SK-N-SH treated with all-trans-retinoic acid at 6 μM for 48 hours (cell line): ENCODE data around the gene KRT78.

ENCODE experiments used
- ATAC-seq: fragments of 200-7000 bp; cut with Tn5 transposase; 3 replicates; pipeline ENCODE4 v1.9.1; 2020; ENCODE audit warnings: mild to moderate bottlenecking, moderate library complexity
- ARNTL ChIP-seq: fragments of 450-650 bp; formaldehyde crosslinking; IDR thresholded peaks from 2 replicates; pipeline ENCODE4 v1.5.0; 2020; ENCODE audit warnings: low read depth, mild to moderate bottlenecking, moderate library complexity, borderline replicate concordance
- BACH2 ChIP-seq: fragments of 250-450 bp; sonication (Bioruptor Pico); IDR thresholded peaks from 2 replicates; pipeline ENCODE4 v1.9.0; 2021; ENCODE audit warnings: mild to moderate bottlenecking, borderline replicate concordance
- CSDC2 ChIP-seq: fragments of 250-450 bp; sonication (Bioruptor Pico); IDR thresholded peaks from 2 replicates; pipeline ENCODE4 v1.5.0; 2020; ENCODE audit warnings: mild to moderate bottlenecking, moderate library complexity
- CSRNP3 ChIP-seq: fragments of 250-450 bp; sonication (Bioruptor Pico); IDR thresholded peaks from 2 replicates; pipeline ENCODE4 v1.5.1; 2021; ENCODE audit warnings: mild to moderate bottlenecking, moderate library complexity
- ESRRG ChIP-seq: fragments of 250-450 bp; sonication (Bioruptor Pico); IDR thresholded peaks from 2 replicates; pipeline ENCODE4 v1.6.1; 2021; ENCODE audit warnings: mild to moderate bottlenecking
- OSR1 ChIP-seq: fragments of 250-450 bp; sonication (Bioruptor Pico); IDR thresholded peaks from 2 replicates; pipeline ENCODE4 v1.8.0; 2022; ENCODE audit warnings: moderate library complexity, mild to moderate bottlenecking, inconsistent platforms
- POU6F1 ChIP-seq: fragments of 250-450 bp; sonication (Bioruptor Pico); IDR thresholded peaks from 2 replicates; pipeline ENCODE4 v1.8.0; 2021; ENCODE audit warnings: low read depth, mild to moderate bottlenecking, moderate library complexity, borderline replicate concordance
- PPARA ChIP-seq: fragments of 250-450 bp; sonication (Bioruptor Pico); IDR thresholded peaks from 2 replicates; pipeline ENCODE4 v1.5.0; 2020; ENCODE audit warnings: mild to moderate bottlenecking, borderline replicate concordance
- RARB ChIP-seq: fragments of 250-450 bp; sonication (Bioruptor Pico); IDR thresholded peaks from 2 replicates; pipeline ENCODE4 v1.8.0; 2021; ENCODE audit warnings: mild to moderate bottlenecking, moderate library complexity
- SNAI2 ChIP-seq: fragments of 250-450 bp; sonication (Bioruptor Pico); IDR thresholded peaks from 2 replicates; pipeline ENCODE4 v1.5.0; 2020; ENCODE audit warnings: mild to moderate bottlenecking, moderate library complexity
- TCF4 ChIP-seq: fragments of 250-450 bp; sonication (Bioruptor Pico); IDR thresholded peaks from 2 replicates; pipeline ENCODE4 v1.8.0; 2021; ENCODE audit warnings: mild to moderate bottlenecking, moderate library complexity, borderline replicate concordance
- TSHZ2 ChIP-seq: fragments of 250-450 bp; sonication (Bioruptor Pico); IDR thresholded peaks from 2 replicates; pipeline ENCODE4 v1.5.0; 2020; ENCODE audit warnings: mild to moderate bottlenecking, moderate library complexity
- ZC3H10 ChIP-seq: fragments of 250-450 bp; sonication (Bioruptor Pico); IDR thresholded peaks from 2 replicates; pipeline ENCODE4 v1.5.1; 2021; ENCODE audit warnings: mild to moderate bottlenecking, moderate library complexity
- ZFP3 ChIP-seq: fragments of 250-450 bp; sonication (Bioruptor Pico); IDR thresholded peaks from 2 replicates; pipeline ENCODE4 v1.5.0; 2020; ENCODE audit warnings: mild to moderate bottlenecking, moderate library complexity
- ZFP30 ChIP-seq: fragments of 450-650 bp; formaldehyde crosslinking; IDR thresholded peaks from 2 replicates; pipeline ENCODE4 v1.5.0; 2022; ENCODE audit warnings: mild to moderate bottlenecking, moderate library complexity
- ZNF565 ChIP-seq: fragments of 450-650 bp; formaldehyde crosslinking; conservative IDR thresholded peaks from 2 replicates; pipeline ENCODE4 v1.5.0; 2020; ENCODE audit warnings: low read depth, mild to moderate bottlenecking, moderate library complexity
- ZNF70 ChIP-seq: fragments of 450-650 bp; formaldehyde crosslinking; IDR thresholded peaks from 2 replicates; pipeline ENCODE4 v1.5.0; 2020; ENCODE audit warnings: mild to moderate bottlenecking, moderate library complexity
- ZNF8 ChIP-seq: fragments of 450-650 bp; formaldehyde crosslinking; IDR thresholded peaks from 2 replicates; pipeline ENCODE4 v1.5.0; 2020; ENCODE audit warnings: mild to moderate bottlenecking, moderate library complexity
- TF ChIP-seq, protein P1 (sequence below): fragments of 250-450 bp; sonication (Bioruptor Pico); IDR thresholded peaks from 2 replicates; pipeline ENCODE4 v1.8.0; 2020; ENCODE audit warnings: mild to moderate bottlenecking, moderate library complexity, borderline replicate concordance
- TF ChIP-seq, protein P2 (sequence below): fragments of 250-450 bp; sonication (Bioruptor Pico); IDR thresholded peaks from 2 replicates; pipeline ENCODE4 v1.5.1; 2020; ENCODE audit warnings: low read depth, mild to moderate bottlenecking, moderate library complexity

KRT78 gene

DNA sequence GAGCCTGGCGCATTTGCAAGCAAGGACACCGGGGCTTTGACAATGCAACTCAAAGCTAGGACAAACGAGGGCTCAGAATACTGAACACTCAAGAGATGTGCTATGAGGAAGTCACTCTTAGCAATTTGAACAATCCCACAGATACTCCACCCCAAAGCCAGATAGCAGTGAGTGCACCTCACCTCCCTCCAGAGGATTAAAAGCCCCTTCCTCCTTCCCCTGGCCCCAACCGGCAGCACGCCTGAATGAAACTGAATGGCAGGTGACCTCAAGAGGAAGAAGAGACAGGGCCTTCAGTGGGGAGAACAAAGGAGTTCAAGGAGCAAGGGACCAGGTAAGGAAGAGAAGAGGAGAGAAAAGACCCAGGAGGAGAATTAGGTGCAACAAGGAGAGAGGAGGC lies 1.9 kb upstream of the KRT78 start:
- TF ChIP-seq CSDC2 (no peak), ZFP3 (CRISPR knock-in tag) (no peak), ZNF565 (no peak), ZNF8 (CRISPR knock-in tag) (no peak)
- TF ChIP-seq, protein P1, sequence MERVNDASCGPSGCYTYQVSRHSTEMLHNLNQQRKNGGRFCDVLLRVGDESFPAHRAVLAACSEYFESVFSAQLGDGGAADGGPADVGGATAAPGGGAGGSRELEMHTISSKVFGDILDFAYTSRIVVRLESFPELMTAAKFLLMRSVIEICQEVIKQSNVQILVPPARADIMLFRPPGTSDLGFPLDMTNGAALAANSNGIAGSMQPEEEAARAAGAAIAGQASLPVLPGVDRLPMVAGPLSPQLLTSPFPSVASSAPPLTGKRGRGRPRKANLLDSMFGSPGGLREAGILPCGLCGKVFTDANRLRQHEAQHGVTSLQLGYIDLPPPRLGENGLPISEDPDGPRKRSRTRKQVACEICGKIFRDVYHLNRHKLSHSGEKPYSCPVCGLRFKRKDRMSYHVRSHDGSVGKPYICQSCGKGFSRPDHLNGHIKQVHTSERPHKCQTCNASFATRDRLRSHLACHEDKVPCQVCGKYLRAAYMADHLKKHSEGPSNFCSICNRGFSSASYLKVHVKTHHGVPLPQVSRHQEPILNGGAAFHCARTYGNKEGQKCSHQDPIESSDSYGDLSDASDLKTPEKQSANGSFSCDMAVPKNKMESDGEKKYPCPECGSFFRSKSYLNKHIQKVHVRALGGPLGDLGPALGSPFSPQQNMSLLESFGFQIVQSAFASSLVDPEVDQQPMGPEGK (CRISPR knock-in tag): no peak
- ATAC-seq: no peak

DNA sequence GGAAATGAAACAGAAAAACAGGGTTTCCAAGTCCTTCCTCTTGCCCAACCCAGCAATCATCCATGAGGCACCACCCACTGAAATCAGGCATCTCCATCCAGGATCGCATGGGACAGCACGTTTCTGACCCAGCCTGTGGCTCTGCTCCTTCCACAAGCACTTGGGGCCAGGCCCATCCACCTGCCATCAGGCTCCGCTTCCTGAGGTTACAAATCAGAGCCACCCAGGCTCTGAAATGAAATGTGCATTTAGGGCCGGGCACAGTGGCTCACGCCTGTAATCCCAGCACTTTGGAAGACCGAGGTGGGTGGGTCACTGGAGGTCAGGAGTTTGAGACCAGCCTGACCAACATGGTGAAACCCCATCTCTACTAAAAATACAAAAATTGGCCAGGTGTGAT lies 717 bp upstream of the KRT78 start:
- no peak for TF ChIP-seq ZFP3 (CRISPR knock-in tag)
- ATAC-seq: no peak

DNA sequence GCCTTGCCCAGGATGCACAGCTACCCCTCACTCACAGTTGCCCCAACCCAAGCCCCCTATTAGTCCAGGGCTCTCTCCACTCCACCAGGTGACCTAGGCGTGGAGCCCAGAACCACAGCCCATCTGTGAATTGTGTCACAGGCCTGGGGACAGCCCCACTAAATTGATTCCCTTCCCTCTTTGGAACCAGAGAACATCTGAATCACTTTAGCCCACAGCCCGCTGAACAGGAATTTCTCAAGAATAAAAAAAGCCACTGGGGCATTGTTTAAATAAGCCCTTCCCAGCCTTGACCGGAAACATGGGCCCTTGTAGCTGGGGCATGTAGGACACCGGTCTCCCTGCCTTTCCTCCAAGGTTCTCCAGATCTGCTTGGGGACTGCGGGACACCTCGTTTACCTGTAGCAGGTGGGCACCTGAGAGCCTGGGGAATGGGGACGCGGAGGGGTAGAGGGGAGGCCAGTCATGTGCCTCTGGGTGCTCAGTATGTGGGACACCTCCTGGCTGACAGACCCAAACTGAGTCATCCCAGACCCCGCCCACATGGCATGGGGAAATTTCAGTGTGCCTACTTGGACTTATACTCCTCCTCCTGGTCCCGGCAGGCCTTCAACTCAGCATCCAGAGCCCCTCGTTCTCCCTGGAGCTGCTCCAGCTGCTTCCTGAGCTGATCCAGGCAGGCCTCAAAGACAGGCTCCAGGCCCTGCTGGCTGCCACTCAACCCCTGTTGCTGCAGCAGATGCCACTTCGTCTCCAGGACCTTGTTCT lies 1.3 kb downstream of the KRT78 start:
- TF ChIP-seq PPARA: no peak
- no peak for TF ChIP-seq ZFP30
- no peak for TF ChIP-seq ZC3H10
- no peak for TF ChIP-seq ZFP3 (CRISPR knock-in tag)
- TF ChIP-seq ZNF70 (CRISPR knock-in tag): no peak
- TF ChIP-seq, protein P1 (CRISPR knock-in tag): no peak
- TF ChIP-seq SNAI2 (CRISPR knock-in tag): no peak
- TF ChIP-seq ZNF565: no peak
- no peak for TF ChIP-seq OSR1 (CRISPR knock-in tag)
- ATAC-seq: no peak; the same call in 2 of the 3 replicates

- TF ChIP-seq CSDC2 (no peak), ZNF565 (no peak), CSRNP3 (CRISPR knock-in tag) (no peak), RARB (CRISPR knock-in tag) (no peak)
- TF ChIP-seq, protein P2, sequence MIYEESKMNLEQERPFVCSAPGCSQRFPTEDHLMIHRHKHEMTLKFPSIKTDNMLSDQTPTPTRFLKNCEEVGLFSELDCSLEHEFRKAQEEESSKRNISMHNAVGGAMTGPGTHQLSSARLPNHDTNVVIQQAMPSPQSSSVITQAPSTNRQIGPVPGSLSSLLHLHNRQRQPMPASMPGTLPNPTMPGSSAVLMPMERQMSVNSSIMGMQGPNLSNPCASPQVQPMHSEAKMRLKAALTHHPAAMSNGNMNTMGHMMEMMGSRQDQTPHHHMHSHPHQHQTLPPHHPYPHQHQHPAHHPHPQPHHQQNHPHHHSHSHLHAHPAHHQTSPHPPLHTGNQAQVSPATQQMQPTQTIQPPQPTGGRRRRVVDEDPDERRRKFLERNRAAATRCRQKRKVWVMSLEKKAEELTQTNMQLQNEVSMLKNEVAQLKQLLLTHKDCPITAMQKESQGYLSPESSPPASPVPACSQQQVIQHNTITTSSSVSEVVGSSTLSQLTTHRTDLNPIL: no peak
- no peak for ATAC-seq
Observed at GRCh38 chr12:52846356-52846970, 2.3 kb downstream of the KRT78 start.

DNA sequence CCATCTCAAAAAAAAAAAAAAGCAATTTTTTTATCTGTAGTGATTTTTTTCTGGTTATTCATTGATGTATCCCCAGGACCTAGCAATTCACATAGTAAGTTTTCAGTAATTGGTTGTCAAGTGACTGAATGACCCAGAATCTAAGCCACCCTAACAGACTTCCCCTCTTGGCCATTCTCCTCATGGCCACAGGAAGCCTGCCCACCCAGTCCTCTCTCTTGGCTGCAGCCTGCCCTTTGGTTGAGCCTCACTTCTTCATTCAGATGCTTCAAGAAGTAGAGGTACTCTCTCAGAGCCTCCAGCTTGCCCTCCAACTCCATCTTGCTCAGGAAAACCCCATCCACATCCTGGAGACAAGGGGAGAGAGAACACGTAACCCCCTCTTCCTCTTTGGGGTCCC lies 2.8 kb downstream of the KRT78 start:
- no peak for ATAC-seq
- TF ChIP-seq POU6F1 (CRISPR knock-in tag): no peak
- no peak for TF ChIP-seq PPARA
- no peak for TF ChIP-seq CSRNP3 (CRISPR knock-in tag)
- TF ChIP-seq TCF4 (CRISPR knock-in tag): no peak
- TF ChIP-seq TSHZ2 (CRISPR knock-in tag): no peak
- no peak for TF ChIP-seq ESRRG (CRISPR knock-in tag)
- TF ChIP-seq ARNTL (CRISPR knock-in tag): no peak
- no peak for TF ChIP-seq ZNF8 (CRISPR knock-in tag)
- TF ChIP-seq BACH2 (CRISPR knock-in tag): no peak
- TF ChIP-seq ZNF565: no peak
- TF ChIP-seq ZFP30: no peak
- TF ChIP-seq ZC3H10: no peak
- no peak for TF ChIP-seq ZFP3 (CRISPR knock-in tag)
- TF ChIP-seq CSDC2: no peak
- no peak for TF ChIP-seq RARB (CRISPR knock-in tag)
- no peak for TF ChIP-seq SNAI2 (CRISPR knock-in tag)
